HCT116 (cell line): ENCODE results near the gene TAGLN2. TPM values are rescaled to one million over a fixed set of nuclear protein-coding genes. Genes with fewer than 3 reads are reported as not detected.

Experiments
- ATAC-seq: fragments of 200-7000 bp; cut with Tn5 transposase; 2 replicates; pipeline ENCODE4 v1.9.1; 2020; ENCODE audit warnings: mild to moderate bottlenecking, moderate library complexity
- BruUV-seq: library from RNA; stranded (reverse); fragments of 400-500 nt; replicated peaks from 2 replicates; lab custom pipeline; 2021; lab: Mats Ljungman, UMichigan
- CTCF ChIA-PET: fragments of 300-600 bp; sonication (Branson Sonifier 250); formaldehyde crosslinking; loops from one replicate; lab custom pipeline; 2021; ENCODE audit warnings: antibody characterized with exemption; lab: Charles Lee
- POLR2A ChIA-PET: fragments of 300-600, 350-600 bp; sonication (Branson Sonifier 250); formaldehyde crosslinking; loops from one replicate; lab custom pipeline; 2021; ENCODE audit warnings: antibody characterized with exemption; lab: Charles Lee
- RAD21 ChIA-PET, 2 experiments: fragments of 300-600 bp; sonication (Branson Sonifier 250); formaldehyde crosslinking; loops; one replicate each; lab custom pipeline; 2023; ENCODE audit warnings: low total read pairs in 2 of 2; ENCODE audit not compliant: uncharacterized antibody in 2 of 2, unreplicated experiment in 2 of 2, low non-redundant PET in 1 of 2; lab: Charles Lee
- DNase-seq: peaks from one replicate; pipeline ENCODE4 v3.0.0-alpha.2; 2010; ENCODE audit warnings: low read depth, low spot score
- H2AFZ ChIP-seq: fragments of 200-600 bp; shearing (Covaris generic), sonication (generic); 2 replicates; pipeline ENCODE4 v1.6.1; 2017; ENCODE audit warnings: low read depth, mixed run types, mixed read lengths, antibody characterized with exemption, low read length; ENCODE audit not compliant: poor library complexity, severe bottlenecking
- H3K27ac ChIP-seq: 2 replicates; pipeline ENCODE4 v1.5.1; 2012; ENCODE audit warnings: low read depth, low read length
- H3K27me3 ChIP-seq: fragments of 200-600 bp; sonication (generic); 2 replicates; pipeline ENCODE4 v1.6.1; 2016; ENCODE audit warnings: mixed run types, low read length, mixed read lengths; ENCODE audit not compliant: insufficient read depth
- H3K36me3 ChIP-seq, 2 experiments: fragments of 200-500 bp in 1 of 2; fragments of 200-600 bp in 1 of 2; sonication (Bioruptor generic) in 1 of 2; sonication (generic) in 1 of 2; 2 replicates each; pipeline versions ENCODE4 v1.5.1 to v1.6.1; 2014 to 2016; ENCODE audit warnings: low read length in 2 of 2, inconsistent platforms in 1 of 2, mixed read lengths in 1 of 2, mixed run types in 1 of 2; ENCODE audit not compliant: insufficient read depth in 2 of 2, control insufficient read depth in 1 of 2
- H3K4me1 ChIP-seq, 2 experiments: fragments of 200-600 bp in 1 of 2; sonication (generic) in 1 of 2; 2 replicates each; pipeline versions ENCODE4 v1.5.1 to v1.6.1; 2012 to 2017; ENCODE audit warnings: low read length in 2 of 2, inconsistent platforms in 1 of 2, mild to moderate bottlenecking in 1 of 2, mixed read lengths in 1 of 2, mixed run types in 1 of 2, moderate library complexity in 1 of 2; ENCODE audit not compliant: insufficient read depth in 2 of 2, control insufficient read depth in 1 of 2
- H3K4me2 ChIP-seq: fragments of 200-600 bp; sonication (generic); 2 replicates; pipeline ENCODE4 v1.6.1; 2017; ENCODE audit warnings: mixed run types, low read length, mixed read lengths
- H3K4me3 ChIP-seq, 2 experiments: fragments of 200-600 bp in 1 of 2; sonication (generic) in 1 of 2; replicated peaks in 1 of 2; 2 replicates each; pipeline ENCODE4 v1.5.1; 2011 to 2016; ENCODE audit warnings: low read length in 2 of 2, control low read depth in 1 of 2, low read depth in 1 of 2, mild to moderate bottlenecking in 1 of 2, mixed read lengths in 1 of 2, mixed run types in 1 of 2
- H3K79me2 ChIP-seq: fragments of 200-600 bp; sonication (generic); 2 replicates; pipeline ENCODE4 v1.6.1; 2017; ENCODE audit warnings: mild to moderate bottlenecking, mixed run types, low read length, moderate library complexity, mixed read lengths; ENCODE audit not compliant: insufficient read depth
- H3K9ac ChIP-seq: fragments of 200-600 bp; sonication (generic); 2 replicates; pipeline ENCODE4 v1.6.1; 2016; ENCODE audit warnings: low read length, mixed read lengths
- H3K9me2 ChIP-seq: fragments of 200-600 bp; sonication (generic), shearing (Covaris generic); 2 replicates; pipeline ENCODE4 v1.6.1; 2017; ENCODE audit warnings: mixed run types, mild to moderate bottlenecking, moderate library complexity; ENCODE audit not compliant: insufficient read depth
- H3K9me3 ChIP-seq, 2 experiments: fragments of 200-500 bp in 1 of 2; fragments of 200-600 bp in 1 of 2; sonication (Bioruptor generic) in 1 of 2; sonication (generic) in 1 of 2; 2 replicates each; pipeline ENCODE4 v1.6.1; 2014 to 2017; ENCODE audit warnings: low read length in 2 of 2, mixed read lengths in 2 of 2, inconsistent platforms in 1 of 2, low read depth in 1 of 2, mild to moderate bottlenecking in 1 of 2, mixed run types in 1 of 2, moderate library complexity in 1 of 2; ENCODE audit not compliant: control insufficient read depth in 1 of 2, insufficient read depth in 1 of 2
- H4K20me1 ChIP-seq: fragments of 200-600 bp; sonication (generic), shearing (Covaris generic); 2 replicates; pipeline ENCODE4 v1.6.1; 2017; ENCODE audit warnings: mixed run types, mild to moderate bottlenecking, moderate library complexity; ENCODE audit not compliant: insufficient read depth
- ATF3 ChIP-seq: IDR thresholded peaks from 2 replicates; pipeline ENCODE4 v1.6.1; 2012
- CBX3 ChIP-seq: IDR thresholded peaks from 2 replicates; pipeline ENCODE4 v1.6.1; 2012; ENCODE audit warnings: low read depth
- CEBPB ChIP-seq: IDR thresholded peaks from 2 replicates; pipeline ENCODE4 v1.6.1; 2012; ENCODE audit warnings: low read depth
- EGR1 ChIP-seq: IDR thresholded peaks from 2 replicates; pipeline ENCODE4 v1.6.1; 2012; ENCODE audit warnings: low read depth
- ELF1 ChIP-seq: IDR thresholded peaks from 2 replicates; pipeline ENCODE4 v1.6.1; 2012; ENCODE audit warnings: low read depth, borderline replicate concordance
- EZH2 ChIP-seq: fragments of 200-600 bp; sonication (generic); IDR thresholded peaks from 2 replicates; pipeline ENCODE4 v1.6.1; 2017; ENCODE audit warnings: antibody characterized with exemption, mixed run types
- EZH2phosphoT487 ChIP-seq: fragments of 200-600 bp; IDR thresholded peaks from 2 replicates; pipeline ENCODE4 v1.6.1; 2018; ENCODE audit warnings: antibody characterized with exemption, borderline replicate concordance
- FOSL1 ChIP-seq: IDR thresholded peaks from 2 replicates; pipeline ENCODE4 v1.6.1; 2012; ENCODE audit warnings: low read depth
- JUND ChIP-seq: IDR thresholded peaks from 2 replicates; pipeline ENCODE4 v1.6.1; 2012
- MAX ChIP-seq: IDR thresholded peaks from 2 replicates; pipeline ENCODE4 v1.6.1; 2012
- POLR2A ChIP-seq: IDR thresholded peaks from 2 replicates; pipeline ENCODE4 v1.7.0; 2011; ENCODE audit warnings: borderline replicate concordance; ENCODE audit not compliant: insufficient read depth, insufficient read length; ENCODE audit errors: extremely low read depth
- RAD21 ChIP-seq: IDR thresholded peaks from 2 replicates; pipeline ENCODE4 v1.6.1; 2012; ENCODE audit warnings: low read depth, mild to moderate bottlenecking
- REST ChIP-seq: IDR thresholded peaks from 2 replicates; pipeline ENCODE4 v1.6.1; 2012; ENCODE audit warnings: low read depth
- SIN3A ChIP-seq: IDR thresholded peaks from 2 replicates; pipeline ENCODE4 v1.6.1; 2012; ENCODE audit warnings: low read depth
- SP1 ChIP-seq: IDR thresholded peaks from 2 replicates; pipeline ENCODE4 v1.6.1; 2012; ENCODE audit warnings: low read depth
- SRF ChIP-seq: IDR thresholded peaks from 2 replicates; pipeline ENCODE4 v1.6.1; 2012; ENCODE audit warnings: low read depth
- TCF7L2 ChIP-seq: IDR thresholded peaks from 2 replicates; pipeline ENCODE4 v1.7.0; 2011; ENCODE audit warnings: borderline replicate concordance, inconsistent platforms; ENCODE audit not compliant: insufficient read depth, insufficient read length; ENCODE audit errors: extremely low read depth
- ZFX ChIP-seq: fragments of 450-650 bp; IDR thresholded peaks from 2 replicates; pipeline ENCODE4 v1.6.1; 2017
- ZNF274 ChIP-seq: fragments of 200-500 bp; sonication (Bioruptor generic); IDR thresholded peaks from 2 replicates; pipeline ENCODE4 v1.6.1; 2014; ENCODE audit warnings: mild to moderate bottlenecking, low read depth, low read length, inconsistent platforms
- intact Hi-C: fragments of 100-400 bp; cut with micrococcal nuclease; formaldehyde crosslinking; loops from 2 replicates; pipeline ENCODE4 v1.10.0; 2022
- total RNA-seq: library from RNA; stranded (reverse); gene quantifications from one replicate; pipeline ENCODE4 v1.2.1, GENCODE V29; 2021; ENCODE audit not compliant: unreplicated experiment

The TAGLN2 gene
- total RNA-seq, 1 experiment from 2014 or later, result 127 TPM

GRCh38 chr1:159889821-159890252 is 35.5 kb downstream of the TAGLN2 start (continued):
- TF ChIP-seq FOSL1 (peak; percentile 85), EZH2phosphoT487 (no peak), EZH2 (no peak), EGR1 (no peak)

GRCh38 chr1:159889202-159889601 is 36.1 kb downstream of the TAGLN2 start:
- Histone ChIP-seq H2AFZ (no peak overlapping the region), H3K36me3 (no peaks in the 10 kb centered on the region), H3K9me3 (no peaks in the 10 kb centered on the region), H4K20me1 (no peaks in the 10 kb centered on the region), H3K27ac (peak overlapping the region; percentile 48; the same call in 1 of the 2 replicates), H3K4me3 (no peak overlapping the region), H3K4me2 (peak overlapping the region; percentile 61), H3K27me3 (no peaks in the 10 kb centered on the region; the same call in 1 of the 2 replicates), H3K79me2 (no peaks in the 10 kb centered on the region), H3K4me1 (peaks cover 11 to 23% of the 10 kb centered on the region in 2 experiments; a peak in 3 of 4 replicates), H3K9me2 (no peaks in the 10 kb centered on the region), H3K9ac (no peak overlapping the region)
- ATAC-seq (no peak), DNase-seq (no peak)
- TF ChIP-seq ZFX, result no peak
- TF ChIP-seq SIN3A, result no peak
- no peak for TF ChIP-seq TCF7L2
- TF ChIP-seq CEBPB, result no peak
- TF ChIP-seq RAD21, result no peak
- TF ChIP-seq EGR1, result no peak
- TF ChIP-seq SRF, result no peak
- no peak for TF ChIP-seq CBX3
- TF ChIP-seq REST, result no peak
- TF ChIP-seq EZH2, result no peak
- TF ChIP-seq ZNF274, result no peak
- TF ChIP-seq MAX, result no peak
- TF ChIP-seq POLR2A, result no peak
- no peak for TF ChIP-seq EZH2phosphoT487
- TF ChIP-seq JUND, result no peak
- no peak for TF ChIP-seq FOSL1
- no peak for TF ChIP-seq ATF3
- TF ChIP-seq SP1, result no peak
- no peak for TF ChIP-seq ELF1
- RAD21 ChIA-PET, result interaction anchor here (2.5 to 4.5 kb wide), 3 partner anchors 90 to 108 kb away, joined by 15 to 38 read pairs (median 17); partner anchors contain the start of gene DUSP23 (in 1 of the 2)
- intact Hi-C loops, result no loop called here
- POLR2A ChIA-PET, result interaction anchor here (0.7 to 4.5 kb wide), 3 partner anchors 20 to 508 kb away, joined by 4 to 35 read pairs (median 5); no protein-coding TSS in a partner anchor
- BruUV-seq, result no TSS peak
- CTCF ChIA-PET, result interaction anchor here (0.7 to 8.5 kb wide), 8 partner anchors 53 to 757 kb away, joined by 4 to 249 read pairs (median 11); partner anchors contain the start of genes DUSP23 and FCRL6
